ENCODE measurements around the gene EPB41L3. TPM values are rescaled to one million over a fixed set of nuclear protein-coding genes. Genes with fewer than 3 reads are reported as not detected.

Gene EPB41L3
- polyA plus RNA-seq, 1 donor (not counting 4 experiments of a cell fraction or from before 2014, with no cell fraction given), result 0.39 TPM

DNA sequence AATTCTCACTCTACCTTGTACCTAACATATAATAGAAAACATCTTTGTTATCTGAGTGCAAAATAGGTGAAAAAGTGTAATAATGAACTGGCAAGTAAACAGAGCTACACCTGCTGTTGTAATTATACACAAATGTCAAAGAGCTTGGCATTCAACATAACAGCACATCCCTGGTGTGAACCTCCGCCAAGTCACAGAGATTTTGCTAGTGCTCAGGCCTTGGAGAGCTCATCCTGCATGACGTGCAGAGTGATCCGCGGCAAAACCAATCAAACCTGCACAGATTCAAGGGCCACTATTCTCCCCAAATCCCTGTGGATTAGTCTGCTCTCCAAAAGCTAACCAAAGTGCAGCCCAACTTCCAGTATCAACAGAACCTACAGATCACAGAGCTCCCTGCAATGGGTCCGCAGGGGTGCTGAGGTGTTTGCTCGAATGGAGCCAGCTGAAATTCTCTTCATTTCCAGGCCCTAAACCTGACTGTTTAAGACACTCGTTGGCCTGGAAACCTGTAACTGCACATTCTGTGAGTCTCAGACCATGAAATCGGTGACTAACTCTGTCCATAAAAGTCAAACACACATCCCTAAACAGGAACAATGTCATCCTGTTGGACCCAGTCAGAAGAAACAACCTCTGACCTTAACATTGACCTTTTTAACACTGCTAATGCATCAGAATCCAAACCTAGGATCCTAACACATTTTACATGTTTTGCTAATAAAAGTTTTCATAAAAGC, 111.8 kb downstream of the EPB41L3 start:
- DNase-seq (ENCODE audit: low read depth, low spot score) (no peak), FAIRE-seq (no peak)
- H3K36me3 ChIP-seq (ENCODE audit: control insufficient read depth in 2 of 2, extremely low read depth in 1 of 2, insufficient read depth in 2 of 2, low read length in 2 of 2), result no peaks in the 10 kb centered on the region
- no peak overlapping the region for H3K4me2 ChIP-seq (ENCODE audit: control insufficient read depth, extremely low read depth, insufficient read depth, low read depth, low read length)
- H3K27ac ChIP-seq (ENCODE audit: control insufficient read depth, insufficient read depth, low read length), result no peak overlapping the region
- dilution Hi-C loops (cut with MboI; ENCODE audit: extremely low pct_ligation_motif_present, low sequenced_read_pairs), result no loop called here
- H3K9me1 ChIP-seq (ENCODE audit: control insufficient read depth, extremely low read depth, insufficient read depth, low read length), result no peaks in the 10 kb centered on the region
- H3K4me3 ChIP-seq (ENCODE audit: control insufficient read depth in 2 of 3, extremely low read depth in 1 of 3, insufficient read depth in 2 of 3, low read depth in 1 of 3, low read length in 3 of 3), result no peak overlapping the region
- no peaks in the 10 kb centered on the region for H4K20me1 ChIP-seq (ENCODE audit: control insufficient read depth, extremely low read depth, insufficient read depth, low read length)
- H3K9me3 ChIP-seq (ENCODE audit: control insufficient read depth, low read depth, low read length), result no peaks in the 10 kb centered on the region
- TF ChIP-seq EZH2 (IDR thresholded peaks at IDR 0.05; ENCODE audit: low read length), result no peak
- TF ChIP-seq, protein P1, sequence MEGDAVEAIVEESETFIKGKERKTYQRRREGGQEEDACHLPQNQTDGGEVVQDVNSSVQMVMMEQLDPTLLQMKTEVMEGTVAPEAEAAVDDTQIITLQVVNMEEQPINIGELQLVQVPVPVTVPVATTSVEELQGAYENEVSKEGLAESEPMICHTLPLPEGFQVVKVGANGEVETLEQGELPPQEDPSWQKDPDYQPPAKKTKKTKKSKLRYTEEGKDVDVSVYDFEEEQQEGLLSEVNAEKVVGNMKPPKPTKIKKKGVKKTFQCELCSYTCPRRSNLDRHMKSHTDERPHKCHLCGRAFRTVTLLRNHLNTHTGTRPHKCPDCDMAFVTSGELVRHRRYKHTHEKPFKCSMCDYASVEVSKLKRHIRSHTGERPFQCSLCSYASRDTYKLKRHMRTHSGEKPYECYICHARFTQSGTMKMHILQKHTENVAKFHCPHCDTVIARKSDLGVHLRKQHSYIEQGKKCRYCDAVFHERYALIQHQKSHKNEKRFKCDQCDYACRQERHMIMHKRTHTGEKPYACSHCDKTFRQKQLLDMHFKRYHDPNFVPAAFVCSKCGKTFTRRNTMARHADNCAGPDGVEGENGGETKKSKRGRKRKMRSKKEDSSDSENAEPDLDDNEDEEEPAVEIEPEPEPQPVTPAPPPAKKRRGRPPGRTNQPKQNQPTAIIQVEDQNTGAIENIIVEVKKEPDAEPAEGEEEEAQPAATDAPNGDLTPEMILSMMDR (optimal IDR thresholded peaks at IDR 0.05 in 1 of 3, IDR thresholded peaks at IDR 0.05 in 1 of 3, conservative IDR thresholded peaks at IDR 0.05 in 1 of 3; ENCODE audit: extremely low read depth in 1 of 3, insufficient read depth in 2 of 3, low read length in 3 of 3), result no peak
- no peak overlapping the region for H2AFZ ChIP-seq (ENCODE audit: control insufficient read depth, low read length)
- no peaks in the 10 kb centered on the region for H3K79me2 ChIP-seq (ENCODE audit: control insufficient read depth, insufficient read depth, low read length)
- H3K9ac ChIP-seq (ENCODE audit: control insufficient read depth, extremely low read depth, insufficient read depth, low read length), result no peak overlapping the region
- H3K27me3 ChIP-seq (ENCODE audit: control insufficient read depth, extremely low read depth, insufficient read depth, low read length), result no peaks in the 10 kb centered on the region
- H3K4me1 ChIP-seq (ENCODE audit: control insufficient read depth, extremely low read depth, insufficient read depth, low read length), result no peaks in the 10 kb centered on the region

DNA sequence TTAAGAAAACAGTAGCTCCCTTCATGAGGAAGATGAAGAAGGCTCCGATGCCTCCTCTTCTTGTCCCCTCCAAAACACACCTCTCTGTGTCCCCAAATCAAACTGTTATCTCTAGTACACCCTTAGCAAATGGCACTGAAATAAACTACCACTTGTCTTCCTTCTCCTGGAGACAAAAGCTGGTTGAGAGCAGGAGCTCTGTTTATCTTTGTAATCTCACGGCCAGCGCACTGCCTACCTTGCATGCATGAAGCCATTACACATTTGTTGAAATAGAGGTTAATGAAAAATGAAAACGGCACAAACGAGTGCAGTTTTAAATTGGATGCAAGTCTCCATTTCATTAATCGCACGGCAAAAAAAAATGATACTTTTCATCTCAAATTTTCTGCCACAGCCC, 113.7 kb downstream of the EPB41L3 start:
- Histone ChIP-seq H3K4me3 (ENCODE audit: control insufficient read depth in 2 of 3, extremely low read depth in 1 of 3, insufficient read depth in 2 of 3, low read depth in 1 of 3, low read length in 3 of 3) (no peak overlapping the region), H4K20me1 (ENCODE audit: control insufficient read depth, extremely low read depth, insufficient read depth, low read length) (no peaks in the 10 kb centered on the region), H3K79me2 (ENCODE audit: control insufficient read depth, insufficient read depth, low read length) (no peaks in the 10 kb centered on the region), H3K9me1 (ENCODE audit: control insufficient read depth, extremely low read depth, insufficient read depth, low read length) (no peaks in the 10 kb centered on the region), H3K36me3 (ENCODE audit: control insufficient read depth in 2 of 2, extremely low read depth in 1 of 2, insufficient read depth in 2 of 2, low read length in 2 of 2) (no peaks in the 10 kb centered on the region), H3K9me3 (ENCODE audit: control insufficient read depth, low read depth, low read length) (no peaks in the 10 kb centered on the region), H3K4me2 (ENCODE audit: control insufficient read depth, extremely low read depth, insufficient read depth, low read depth, low read length) (no peak overlapping the region), H3K27ac (ENCODE audit: control insufficient read depth, insufficient read depth, low read length) (no peak overlapping the region), H2AFZ (ENCODE audit: control insufficient read depth, low read length) (no peak overlapping the region), H3K9ac (ENCODE audit: control insufficient read depth, extremely low read depth, insufficient read depth, low read length) (no peak overlapping the region), H3K4me1 (ENCODE audit: control insufficient read depth, extremely low read depth, insufficient read depth, low read length) (no peaks in the 10 kb centered on the region), H3K27me3 (ENCODE audit: control insufficient read depth, extremely low read depth, insufficient read depth, low read length) (no peaks in the 10 kb centered on the region)
- dilution Hi-C loops (cut with MboI; ENCODE audit: extremely low pct_ligation_motif_present, low sequenced_read_pairs), result no loop called here
- DNase-seq (ENCODE audit: low read depth, low spot score) (no peak), FAIRE-seq (no peak)
- TF ChIP-seq EZH2 (IDR thresholded peaks at IDR 0.05; ENCODE audit: low read length), result no peak
- TF ChIP-seq, protein P1 (optimal IDR thresholded peaks at IDR 0.05 in 1 of 3, IDR thresholded peaks at IDR 0.05 in 1 of 3, conservative IDR thresholded peaks at IDR 0.05 in 1 of 3; ENCODE audit: extremely low read depth in 1 of 3, insufficient read depth in 2 of 3, low read length in 3 of 3), result no peak

Data from keratinocyte (primary cell).